Stromal cell of bone marrow (primary cell): ENCODE results near the gene MVB12B.
"Not testable (repeated sequence)": the region's sequence is repeated elsewhere in the genome, so short reads cannot be mapped to it uniquely, and the experiment has no call there.

Source experiments
- DNase-seq: peaks from one replicate; pipeline ENCODE4 v3.0.0-alpha.2; 2012; ENCODE audit warnings: low read depth

The MVB12B gene

DNA sequence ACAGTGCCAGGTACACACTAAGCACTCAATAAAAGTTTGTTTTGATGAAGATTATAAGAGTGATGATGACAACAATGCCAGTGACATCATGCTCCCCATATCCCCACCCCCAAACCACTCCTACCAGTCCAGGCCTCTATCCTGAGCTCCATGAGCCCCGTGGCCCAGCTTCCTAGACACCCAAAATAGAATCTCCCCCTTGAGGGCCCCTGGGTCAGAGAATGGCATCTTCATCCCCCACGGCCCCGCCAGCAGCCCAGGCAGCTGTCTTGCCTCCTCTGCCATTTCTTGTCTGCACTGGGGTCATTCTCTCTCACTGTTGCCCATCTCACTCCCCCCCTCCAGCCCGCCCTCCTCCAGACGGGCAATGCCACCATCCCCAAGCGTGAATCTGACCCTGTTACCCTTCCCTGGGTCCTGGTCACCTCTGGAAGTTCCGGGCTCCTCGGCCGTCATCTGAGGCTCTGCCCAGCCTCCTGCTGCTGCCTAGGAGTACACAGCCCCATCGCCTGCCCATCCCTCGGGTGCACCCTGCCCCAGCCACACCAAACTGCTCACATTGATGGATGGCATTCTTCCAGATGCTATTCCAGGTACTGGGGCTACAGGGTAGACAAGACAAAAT, 210.3 kb downstream of the MVB12B start:
- DNase-seq: no peak

- no peak for DNase-seq
Measured at GRCh38 chr9:126538550-126538949, 211.9 kb downstream of the MVB12B start.

DNA sequence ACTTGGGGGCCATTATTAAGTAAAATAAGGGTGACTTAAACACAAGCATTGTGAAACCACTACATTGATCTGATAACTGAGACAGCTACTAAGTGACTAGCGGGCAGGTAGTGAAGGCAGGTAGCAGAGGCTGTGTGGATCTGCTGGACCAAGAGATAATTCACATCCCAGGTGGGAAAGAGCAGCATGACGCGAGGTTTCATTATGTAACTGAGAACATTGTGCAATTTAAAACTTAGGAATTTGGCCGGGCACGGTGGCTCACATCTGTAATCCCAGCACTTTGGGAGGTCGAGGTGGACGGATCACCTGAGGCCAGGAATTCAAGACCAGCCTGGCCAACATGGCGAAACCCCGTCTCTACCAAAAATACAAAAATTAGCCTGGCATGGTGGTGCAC, 213.8 kb downstream of the MVB12B start:
- DNase-seq: not testable (repeated sequence)

DNA sequence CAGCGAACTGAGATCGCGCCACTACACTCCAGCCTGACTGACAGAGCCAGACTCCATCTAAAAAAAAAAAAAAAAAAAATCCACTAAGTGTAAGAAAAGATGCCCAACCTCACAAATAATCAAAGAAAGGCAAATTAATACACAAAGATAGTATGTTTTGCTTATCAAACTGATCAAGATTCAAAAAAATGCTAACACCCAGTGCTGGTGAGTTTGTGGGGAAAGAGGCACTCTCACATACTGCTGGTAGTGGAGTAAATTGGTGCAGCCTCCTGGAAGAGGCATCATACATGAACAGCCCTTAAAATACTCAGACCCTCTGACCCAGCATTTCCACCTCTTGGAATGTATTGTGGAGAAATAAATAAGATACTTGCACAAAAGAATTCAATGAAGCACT, 216.9 kb downstream of the MVB12B start:
- DNase-seq: no peak

GRCh38 chr9:126545106-126545505, 218.5 kb downstream of the MVB12B start:
- DNase-seq: no peak

DNA sequence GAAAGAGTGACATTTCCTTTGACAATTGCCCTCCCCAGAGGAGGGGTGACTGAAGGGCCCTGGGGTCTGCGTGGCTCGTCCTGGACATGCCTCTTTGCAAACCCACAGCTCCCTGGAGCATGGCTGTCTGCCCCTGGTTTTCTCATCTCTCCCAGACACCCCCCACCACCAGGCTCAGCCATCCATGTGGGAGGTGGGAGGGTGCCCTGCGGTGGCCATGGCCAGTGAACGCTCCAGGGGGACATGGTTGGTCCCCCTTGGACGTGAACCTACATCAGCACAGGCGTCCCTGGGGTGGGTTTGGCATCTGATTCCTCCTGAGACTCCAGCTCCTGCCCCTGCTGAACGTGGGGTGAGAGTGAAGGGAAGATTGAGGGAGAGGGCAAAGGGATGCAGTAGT, 219.4 kb downstream of the MVB12B start:
- no peak for DNase-seq

DNA sequence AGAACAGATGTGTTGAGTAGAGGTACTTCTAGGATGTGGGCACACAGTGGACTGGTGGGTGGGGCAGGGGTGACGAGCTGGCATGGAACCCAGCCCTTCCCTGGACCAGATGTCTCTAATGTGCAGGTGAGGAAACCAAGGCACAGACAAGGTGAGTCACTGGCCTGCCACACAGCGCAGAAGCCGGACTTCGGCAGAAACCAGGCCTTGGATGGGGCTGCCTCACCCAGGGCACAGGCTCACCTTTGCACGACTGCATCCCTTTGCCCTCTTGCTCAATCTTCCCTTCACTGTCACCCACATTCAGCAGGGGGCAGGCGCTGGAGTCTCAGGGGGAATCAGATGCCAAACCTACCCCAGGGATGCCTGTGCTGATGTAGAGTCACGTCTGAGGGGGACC, 221.7 kb downstream of the MVB12B start:
- no peak for DNase-seq

DNA sequence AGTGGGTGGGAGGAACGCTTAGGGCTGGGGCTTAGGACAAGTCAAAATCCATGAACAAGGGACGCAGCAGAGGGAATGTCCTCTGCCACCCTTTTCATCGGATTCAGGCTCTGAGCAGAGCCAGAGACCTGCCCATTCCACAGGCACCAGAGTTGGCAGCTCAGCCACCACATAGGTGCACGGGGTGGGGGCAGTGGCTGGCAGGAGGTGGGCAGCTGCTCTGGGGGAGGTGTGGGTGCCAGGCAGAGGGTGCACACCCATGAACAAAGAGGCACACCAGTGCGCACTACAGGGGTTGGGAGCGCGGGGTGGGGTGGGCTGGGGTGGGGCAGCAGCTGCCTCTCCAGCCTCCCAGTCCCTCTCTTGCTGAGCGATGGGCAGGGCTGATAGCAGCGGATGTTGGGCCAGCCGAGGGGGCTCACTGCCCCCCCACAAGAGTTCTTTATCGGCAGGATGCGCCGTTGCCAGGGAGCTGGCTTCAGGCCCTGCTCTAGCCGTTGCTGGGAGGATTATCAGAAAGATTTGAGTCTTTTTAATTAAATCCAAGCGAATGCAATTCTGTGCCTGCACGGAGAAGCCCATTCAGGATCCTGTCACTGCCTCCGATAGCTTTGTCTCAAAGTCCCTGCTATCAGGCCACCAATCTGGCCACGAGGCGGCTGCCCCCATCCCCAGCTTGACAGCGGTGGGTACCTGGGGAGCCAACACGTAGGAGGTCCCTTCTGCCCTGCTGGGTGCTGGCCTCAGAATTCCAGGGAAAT, 222.8 kb downstream of the MVB12B start:
- no peak for DNase-seq

DNA sequence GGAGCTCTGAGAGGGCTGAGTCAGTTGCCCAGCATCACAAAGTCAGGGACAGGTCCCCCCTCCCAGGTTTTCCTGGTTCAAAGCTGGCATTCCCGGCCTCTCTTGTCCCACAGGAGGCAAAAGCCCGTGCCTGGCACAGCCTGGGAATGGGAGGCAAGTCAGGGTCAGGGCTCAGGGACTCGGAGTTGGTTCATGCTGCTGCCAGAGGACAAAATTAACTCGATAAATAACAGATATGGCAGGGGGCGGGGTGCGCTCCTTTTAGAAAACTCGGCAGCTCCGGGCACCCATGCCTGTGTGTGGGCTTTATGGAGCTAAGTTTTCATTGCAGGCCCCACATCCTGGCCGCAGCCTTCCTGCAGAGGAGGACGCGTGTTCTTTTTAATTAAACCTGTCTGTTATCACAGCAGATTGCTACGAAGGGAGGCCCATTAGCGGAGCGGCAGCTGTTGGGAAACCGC, 224.3 kb downstream of the MVB12B start:
- no peak for DNase-seq

DNA sequence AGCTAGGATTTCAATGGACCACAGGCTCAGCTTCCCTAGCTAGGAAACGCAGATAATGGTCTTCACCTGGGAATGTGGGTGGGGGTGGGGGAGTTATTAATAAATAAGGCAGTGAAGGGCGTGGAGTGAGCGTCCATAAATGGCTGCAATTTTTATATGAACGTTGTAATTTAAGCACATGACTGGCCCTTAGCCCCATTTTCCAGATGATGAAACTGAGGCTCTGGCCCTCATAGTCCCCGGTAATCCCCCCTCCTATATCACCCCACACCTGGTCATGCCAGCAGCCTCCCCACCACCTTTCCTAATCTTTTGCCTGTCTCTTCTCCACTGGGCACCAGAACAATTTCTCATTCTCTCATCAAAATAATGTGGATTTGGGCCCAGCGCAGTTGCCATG, 225.2 kb downstream of the MVB12B start:
- DNase-seq: no peak

DNA sequence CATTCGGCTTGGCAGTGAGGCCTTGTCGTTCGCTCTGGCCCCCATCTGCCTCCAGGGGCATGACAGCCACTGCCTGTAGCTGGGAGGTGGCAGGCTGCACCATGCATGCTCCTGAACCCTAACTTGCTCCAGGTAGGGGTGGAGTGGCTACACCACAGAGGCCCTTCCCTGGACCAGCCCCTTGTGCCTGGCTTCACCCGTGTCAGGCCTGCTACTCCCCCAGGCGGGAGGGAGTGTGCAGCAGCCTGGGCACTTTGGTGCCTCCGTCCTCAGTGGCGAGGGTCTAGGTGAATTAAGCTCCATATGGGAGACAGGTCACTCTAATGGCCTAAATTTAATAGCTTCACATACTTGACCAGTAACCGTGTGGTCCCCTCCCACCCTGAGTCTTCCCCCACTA, 227.7 kb downstream of the MVB12B start:
- DNase-seq: no peak

GRCh38 chr9:126555421-126555820, 228.8 kb downstream of the MVB12B start:
- not testable (repeated sequence) for DNase-seq
